HepG2 (cell line): ENCODE data around the gene TPRG1L. TPM values are rescaled to one million over a fixed set of nuclear protein-coding genes. Genes with fewer than 3 reads are reported as not detected.

ENCODE experiments used
- ATAC-seq: fragments of 200-7000 bp; cut with Tn5 transposase; 3 replicates; pipeline ENCODE4 v1.9.1; 2020; ENCODE audit warnings: mild to moderate bottlenecking, moderate library complexity
- BruUV-seq: library from RNA; stranded (reverse); fragments of 400-500 nt; replicated peaks from 2 replicates; lab custom pipeline; 2021; lab: Mats Ljungman, UMichigan
- CTCF ChIA-PET: fragments of 300-600 bp; formaldehyde crosslinking; extraction: SDS; loops from one replicate; lab custom pipeline; 2021; ENCODE audit warnings: low total read pairs, inconsistent platforms, low intra/inter-chr PET ratio; lab: Yijun Ruan, JAX
- POLR2A ChIA-PET: fragments of 350-600 bp; sonication (Branson Sonifier 250); formaldehyde crosslinking; loops from one replicate; lab custom pipeline; 2020; ENCODE audit warnings: antibody characterized with exemption, inconsistent platforms; lab: Yijun Ruan, JAX
- DNase-seq: peaks from one replicate; pipeline ENCODE4 v3.0.0-alpha.2; 2015; ENCODE audit warnings: low spot score
- FAIRE-seq: peaks from 3 replicates; lab custom pipeline; 2011; peaks lifted over from hg19 to GRCh38; lab: Jason Lieb, UNC
- H2AFZ ChIP-seq: one replicate; pipeline ENCODE4 v1.6.1; 2011; ENCODE audit warnings: low read length, inconsistent platforms
- H3K27ac ChIP-seq: fragments of 300-600 bp; 3 replicates; pipeline ENCODE4 v1.8.0; 2011; ENCODE audit warnings: mixed run types, mild to moderate bottlenecking, mixed read lengths, low read length, inconsistent platforms; ENCODE audit not compliant: insufficient read depth; ENCODE audit errors: extremely low read length
- H3K27me3 ChIP-seq, 2 experiments: fragments of 200-600 bp in 1 of 2; 2 replicates in 1 of 2; 3 replicates in 1 of 2; pipeline versions ENCODE4 v1.6.0 to v1.8.0; 2011; ENCODE audit warnings: low read length in 2 of 2, mild to moderate bottlenecking in 2 of 2, moderate library complexity in 2 of 2, inconsistent platforms in 1 of 2; ENCODE audit not compliant: insufficient read depth in 2 of 2, control insufficient read depth in 1 of 2
- H3K36me3 ChIP-seq, 2 experiments: fragments of 200-600 bp in 1 of 2; replicated peaks in 1 of 2; 2 replicates in 1 of 2; 3 replicates in 1 of 2; pipeline versions ENCODE4 v1.5.1 to v1.8.0; 2011; ENCODE audit warnings: low read length in 2 of 2, inconsistent platforms in 1 of 2; ENCODE audit not compliant: insufficient read depth in 2 of 2, control insufficient read depth in 1 of 2
- H3K4me1 ChIP-seq: 2 replicates; pipeline ENCODE4 v1.5.1; 2012; ENCODE audit warnings: low read length, inconsistent platforms; ENCODE audit not compliant: insufficient read depth
- H3K4me2 ChIP-seq: 2 replicates; pipeline ENCODE4 v1.6.0; 2011; ENCODE audit warnings: low read depth, low read length, inconsistent platforms
- H3K4me3 ChIP-seq, 3 experiments: fragments of 200-600 bp in 1 of 3; sonication (generic), shearing (Covaris generic) in 1 of 3; replicated peaks in 1 of 3; 2 replicates each; pipeline ENCODE4 v1.5.1; 2011 to 2016; ENCODE audit warnings: low read length in 3 of 3, inconsistent platforms in 2 of 3, low read depth in 2 of 3, mild to moderate bottlenecking in 2 of 3, control low read depth in 1 of 3, mixed read lengths in 1 of 3; ENCODE audit not compliant: insufficient read depth in 1 of 3
- H3K79me2 ChIP-seq: one replicate; pipeline ENCODE4 v1.6.1; 2011; ENCODE audit warnings: low read length, inconsistent platforms; ENCODE audit not compliant: insufficient read depth
- H3K9ac ChIP-seq: 2 replicates; pipeline ENCODE4 v1.6.0; 2011; ENCODE audit warnings: mild to moderate bottlenecking, low read depth, low read length, inconsistent platforms; ENCODE audit not compliant: insufficient read depth
- H3K9me3 ChIP-seq: 2 replicates; pipeline ENCODE4 v1.5.1; 2012; ENCODE audit warnings: mild to moderate bottlenecking, low read length
- H4K20me1 ChIP-seq: 2 replicates; pipeline ENCODE4 v1.6.0; 2011; ENCODE audit warnings: inconsistent platforms, mild to moderate bottlenecking, low read length, moderate library complexity; ENCODE audit not compliant: insufficient read depth
- ARNTL ChIP-seq: sonication (generic); formaldehyde crosslinking; IDR thresholded peaks from 2 replicates; pipeline ENCODE4 v1.4.0; 2020; ENCODE audit warnings: mild to moderate bottlenecking, missing genetic modification reagents
- EED ChIP-seq: sonication (generic); formaldehyde crosslinking; IDR thresholded peaks from 2 replicates; pipeline ENCODE4 v1.5.0; 2020; ENCODE audit warnings: mild to moderate bottlenecking, missing genetic modification reagents
- IRX3 ChIP-seq: sonication (generic); formaldehyde crosslinking; IDR thresholded peaks from 2 replicates; pipeline ENCODE4 v1.8.1; 2023; ENCODE audit warnings: mild to moderate bottlenecking, low read depth, missing genetic modification reagents, borderline replicate concordance
- MED8 ChIP-seq: sonication (generic); formaldehyde crosslinking; IDR thresholded peaks from 2 replicates; pipeline ENCODE4 v1.8.1; 2023; ENCODE audit warnings: mild to moderate bottlenecking, missing genetic modification reagents; ENCODE audit not compliant: insufficient replicate concordance
- MIXL1 ChIP-seq: IDR thresholded peaks from 2 replicates; pipeline ENCODE4 v1.6.1; 2016
- NAIF1 ChIP-seq: sonication (generic); formaldehyde crosslinking; IDR thresholded peaks from 2 replicates; pipeline ENCODE4 v1.5.0; 2020; ENCODE audit warnings: mild to moderate bottlenecking, missing genetic modification reagents, borderline replicate concordance
- PCBP2 ChIP-seq: fragments of 200-400 bp; formaldehyde crosslinking; optimal IDR thresholded peaks from 2 replicates; pipeline ENCODE3; 2018; ENCODE audit warnings: low read length, low read depth; ENCODE audit not compliant: poor library complexity, severe bottlenecking
- PHF5A ChIP-seq: IDR thresholded peaks from one replicate; pipeline ENCODE4 v1.6.1; 2018; ENCODE audit warnings: low read depth, missing genetic modification reagents; ENCODE audit not compliant: unreplicated experiment
- PRPF4 ChIP-seq: fragments of 200-400 bp; formaldehyde crosslinking; IDR thresholded peaks from 2 replicates; pipeline ENCODE4 v1.6.1; 2016; ENCODE audit warnings: low read length, low read depth; ENCODE audit not compliant: poor library complexity, severe bottlenecking
- THYN1 ChIP-seq: sonication (generic); formaldehyde crosslinking; IDR thresholded peaks from 2 replicates; pipeline ENCODE4 v1.8.1; 2023; ENCODE audit warnings: low read depth, mild to moderate bottlenecking, moderate library complexity, missing genetic modification reagents, borderline replicate concordance
- ZMYM2 ChIP-seq: sonication (generic); formaldehyde crosslinking; IDR thresholded peaks from 2 replicates; pipeline ENCODE4 v1.8.0; 2022; ENCODE audit warnings: mild to moderate bottlenecking, missing genetic modification reagents
- ZNF205 ChIP-seq: IDR thresholded peaks from 2 replicates; pipeline ENCODE4 v1.6.1; 2018; ENCODE audit warnings: missing biosample characterization, missing genetic modification reagents
- ZNF24 ChIP-seq: fragments of 450-650 bp; IDR thresholded peaks from 2 replicates; pipeline ENCODE4 v1.6.1; 2017; ENCODE audit warnings: antibody characterized with exemption, mild to moderate bottlenecking
- ZNF562 ChIP-seq: sonication (generic); formaldehyde crosslinking; IDR thresholded peaks from 2 replicates; pipeline ENCODE4 v1.8.0; 2022; ENCODE audit warnings: missing genetic modification reagents, borderline replicate concordance
- ZNF619 ChIP-seq: sonication (generic); formaldehyde crosslinking; IDR thresholded peaks from 2 replicates; pipeline ENCODE4 v1.4.0; 2020; ENCODE audit warnings: mild to moderate bottlenecking, missing genetic modification reagents
- ZNF629 ChIP-seq: sonication (generic); formaldehyde crosslinking; conservative IDR thresholded peaks from 2 replicates; pipeline ENCODE4 v1.5.0; 2020; ENCODE audit warnings: missing genetic modification reagents
- ZSCAN31 ChIP-seq: sonication (generic); formaldehyde crosslinking; IDR thresholded peaks from 2 replicates; pipeline ENCODE4 v1.5.0; 2020; ENCODE audit warnings: low read depth, mild to moderate bottlenecking, missing genetic modification reagents
- WGBS: methylation state at CpG from one replicate; pipeline ENCODE4 v1.1.6; 2017; ENCODE audit warnings: low lambda C conversion rate; 5-methylcytosine and 5-hydroxymethylcytosine counted together
- in situ Hi-C: cut with HindIII; loops from 2 replicates; pipeline ENCODE4 v1.10.0; 2017; ENCODE audit warnings: low pct_unique_long_range_greater_than_20kb; ENCODE audit not compliant: extremely low pct_ligation_motif_present
- intact Hi-C: fragments of 100-400 bp; cut with micrococcal nuclease; formaldehyde crosslinking; loops from one replicate; pipeline ENCODE4 v1.10.0; 2022; ENCODE audit not compliant: unreplicated experiment
- polyA plus RNA-seq, 8 experiments: library from polyadenylated mRNA; depleted of rRNA in 3 of 8; stranded (reverse) in 7 of 8; unstranded in 1 of 8; fragments of >200 nt; fragmentation: Illumina TruSeq in 4 of 8; extraction: Trizol in 4 of 8; gene quantifications; 2 replicates each; pipeline versions ENCODE4 v1.2.1 to v1.2.3, GENCODE V29; 2011 to 2016; ENCODE audit warnings: low read depth in 4 of 8, missing spikeins in 1 of 8, mixed read lengths in 1 of 8; ENCODE audit not compliant: insufficient read depth in 1 of 8
- total RNA-seq, 5 experiments: library from RNA; depleted of rRNA; stranded (reverse); fragments of >200 nt; fragmentation: Illumina TruSeq; extraction: Trizol; gene quantifications; 2 replicates each; pipeline ENCODE4 v1.2.3, GENCODE V29; 2016; ENCODE audit warnings: low read depth in 1 of 5
- TF ChIP-seq, protein P1 (sequence below): sonication (generic); formaldehyde crosslinking; IDR thresholded peaks from 2 replicates; pipeline ENCODE4 v1.8.0; 2022; ENCODE audit warnings: mild to moderate bottlenecking, missing genetic modification reagents, borderline replicate concordance
- TF ChIP-seq, protein P2 (sequence below): sonication (generic); formaldehyde crosslinking; IDR thresholded peaks from 2 replicates; pipeline ENCODE4 v1.4.0; 2020; ENCODE audit warnings: mild to moderate bottlenecking, missing genetic modification reagents

The TPRG1L gene
- total and polyA plus RNA-seq, 2 of the 13 experiments (the other 11 are each of a cell fraction or from before 2014, with no cell fraction given), result 21.3 to 37.4 TPM

DNA sequence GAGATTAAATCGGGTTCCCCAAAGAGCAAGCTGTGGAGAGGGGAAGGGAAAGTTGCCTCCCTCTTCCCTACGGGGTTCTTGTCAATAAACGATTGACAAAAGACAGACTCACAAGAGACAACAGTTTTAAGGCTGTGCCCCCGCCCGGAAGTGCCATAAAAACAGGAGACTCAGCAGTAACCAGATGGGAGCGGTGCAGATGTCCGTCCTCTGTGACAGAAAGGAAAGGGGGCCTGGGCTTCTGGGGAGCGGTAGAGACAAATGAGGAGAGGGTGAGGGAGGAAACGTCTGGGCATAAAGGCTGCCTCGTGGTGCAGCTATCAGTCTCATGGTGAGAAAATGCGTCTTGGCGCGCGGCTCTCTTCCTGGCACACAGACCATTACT, 33.4 kb downstream of the TPRG1L start:
- ATAC-seq, result no peak
- POLR2A ChIA-PET, result no interaction called here

More for the DNA sequence above, 33.4 kb downstream of the TPRG1L start:
- intact Hi-C loops (no loop called here), in situ Hi-C loops (no loop called here)
- Histone ChIP-seq H3K27ac (no peak overlapping the region), H3K27me3 (peaks cover 0 to 5% of the 10 kb centered on the region in 2 experiments; a peak in 1 of 5 replicates), H3K4me1 (peaks cover 8% of the 10 kb centered on the region), H3K9me3 (no peaks in the 10 kb centered on the region), H2AFZ (no peak overlapping the region), H3K36me3 (no peaks in the 10 kb centered on the region), H3K79me2 (no peaks in the 10 kb centered on the region), H3K9ac (no peak overlapping the region), H3K4me2 (no peak overlapping the region), H4K20me1 (no peaks in the 10 kb centered on the region), H3K4me3 (no peak overlapping the region)
- FAIRE-seq (no peak), DNase-seq (no peak)
- TF ChIP-seq ZSCAN31 (CRISPR knock-in tag) (no peak), MIXL1 (CRISPR knock-in tag) (no peak), ZNF562 (CRISPR knock-in tag) (no peak), NAIF1 (CRISPR knock-in tag) (no peak), ZNF24 (no peak), MED8 (CRISPR knock-in tag) (no peak), ZNF629 (CRISPR knock-in tag) (no peak), THYN1 (no peak), ZNF205 (CRISPR knock-in tag) (no peak), PCBP2 (no peak), ZNF619 (CRISPR knock-in tag) (no peak), ZMYM2 (no peak), PRPF4 (no peak), IRX3 (no peak), ARNTL (CRISPR knock-in tag) (no peak), EED (CRISPR knock-in tag) (no peak), PHF5A (CRISPR knock-in tag) (no peak)
- TF ChIP-seq, protein P1, sequence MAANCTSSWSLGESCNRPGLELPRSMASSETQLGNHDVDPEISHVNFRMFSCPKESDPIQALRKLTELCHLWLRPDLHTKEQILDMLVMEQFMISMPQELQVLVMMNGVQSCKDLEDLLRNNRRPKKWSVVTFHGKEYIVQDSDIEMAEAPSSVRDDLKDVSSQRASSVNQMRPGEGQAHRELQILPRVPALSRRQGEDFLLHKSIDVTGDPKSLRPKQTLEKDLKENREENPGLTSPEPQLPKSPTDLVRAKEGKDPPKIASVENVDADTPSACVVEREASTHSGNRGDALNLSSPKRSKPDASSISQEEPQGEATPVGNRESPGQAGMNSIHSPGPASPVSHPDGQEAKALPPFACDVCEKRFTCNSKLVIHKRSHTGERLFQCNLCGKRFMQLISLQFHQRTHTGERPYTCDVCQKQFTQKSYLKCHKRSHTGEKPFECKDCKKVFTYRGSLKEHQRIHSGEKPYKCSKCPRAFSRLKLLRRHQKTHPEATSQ, result no peak
- TF ChIP-seq, protein P2, sequence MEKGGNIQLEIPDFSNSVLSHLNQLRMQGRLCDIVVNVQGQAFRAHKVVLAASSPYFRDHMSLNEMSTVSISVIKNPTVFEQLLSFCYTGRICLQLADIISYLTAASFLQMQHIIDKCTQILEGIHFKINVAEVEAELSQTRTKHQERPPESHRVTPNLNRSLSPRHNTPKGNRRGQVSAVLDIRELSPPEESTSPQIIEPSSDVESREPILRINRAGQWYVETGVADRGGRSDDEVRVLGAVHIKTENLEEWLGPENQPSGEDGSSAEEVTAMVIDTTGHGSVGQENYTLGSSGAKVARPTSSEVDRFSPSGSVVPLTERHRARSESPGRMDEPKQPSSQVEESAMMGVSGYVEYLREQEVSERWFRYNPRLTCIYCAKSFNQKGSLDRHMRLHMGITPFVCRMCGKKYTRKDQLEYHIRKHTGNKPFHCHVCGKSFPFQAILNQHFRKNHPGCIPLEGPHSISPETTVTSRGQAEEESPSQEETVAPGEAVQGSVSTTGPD, result no peak
- BruUV-seq, result no TSS peak
- CTCF ChIA-PET, result no interaction called here
- WGBS, result 90% methylated on average over 14 of the region's 14 CpGs
